GM23248 (cell line): ENCODE data around the gene SETD5.

Source experiments
- EZH2 ChIP-seq: fragments of 200-600 bp; sonication (generic); IDR thresholded peaks from 2 replicates; pipeline ENCODE4 v1.6.1; 2018; ENCODE audit warnings: antibody characterized with exemption, mild to moderate bottlenecking; ENCODE audit not compliant: insufficient read depth, poor library complexity, severe bottlenecking
- EZH2phosphoT487 ChIP-seq: fragments of 200-600 bp; sonication (generic); IDR thresholded peaks from 2 replicates; pipeline ENCODE4 v1.6.1; 2018; ENCODE audit warnings: antibody characterized with exemption, moderate library complexity, mild to moderate bottlenecking, low read depth; ENCODE audit not compliant: insufficient read depth

DNA sequence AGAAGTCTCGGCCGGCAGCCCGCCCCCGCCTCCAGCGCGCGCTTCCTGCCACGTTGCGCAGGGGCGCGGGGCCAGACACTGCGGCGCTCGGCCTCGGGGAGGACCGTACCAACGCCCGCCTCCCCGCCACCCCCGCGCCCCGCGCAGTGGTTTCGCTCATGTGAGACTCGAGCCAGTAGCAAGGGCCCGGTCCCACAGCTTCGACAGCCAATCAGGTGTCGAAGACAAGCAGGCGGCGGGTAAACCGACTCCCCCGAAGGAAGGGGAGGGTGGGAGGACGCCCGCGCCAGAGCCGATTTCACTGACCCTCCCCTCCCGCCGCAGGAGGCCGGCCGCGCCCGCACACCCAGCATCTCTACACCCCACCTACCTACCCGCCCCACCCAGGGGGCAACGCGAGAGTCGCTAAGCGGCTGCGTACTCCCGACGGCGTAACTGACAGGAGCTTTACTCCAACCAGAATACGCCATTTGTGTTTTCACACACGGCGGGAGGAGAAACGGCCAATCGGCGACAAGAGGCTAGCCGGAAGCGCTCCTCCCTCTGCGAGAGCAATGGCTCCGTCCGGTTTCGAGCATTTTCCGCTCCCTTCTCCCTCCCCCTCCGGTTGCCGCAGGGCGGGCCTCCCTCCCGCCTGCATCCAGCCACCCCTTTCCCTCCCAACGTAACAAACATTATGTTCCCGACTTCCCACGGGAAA is 633 bp upstream of the SETD5 start:
- TF ChIP-seq EZH2 (no peak), EZH2phosphoT487 (no peak)
